Measurements from ENCODE around the gene EEF1E1.
A peak's percentile ranks its signal among the peaks of the same experiment; 100 is the strongest.

EEF1E1 gene

GRCh38 chr6:8131265-8131897 lies 29.0 kb upstream of the EEF1E1 start:
- TF ChIP-seq CTCF (conservative IDR thresholded peaks at IDR 0.05; ENCODE audit: low read depth, low read length), result peak; percentile 65
- peak; percentile 18 for DNase-seq (ENCODE audit: low read depth)
- no peak overlapping the region for H3K4me3 ChIP-seq (ENCODE audit: low read length)

- TF ChIP-seq CTCF (conservative IDR thresholded peaks at IDR 0.05; ENCODE audit: low read depth, low read length), result no peak
- no peak for DNase-seq (ENCODE audit: low read depth)
- no peak overlapping the region for H3K4me3 ChIP-seq (ENCODE audit: low read length)
These were observed 28.1 kb upstream of the EEF1E1 start for GRCh38 chr6:8130399-8130798.

GRCh38 chr6:8123236-8123635 lies 20.9 kb upstream of the EEF1E1 start:
- no peak overlapping the region for H3K4me3 ChIP-seq (ENCODE audit: low read length)
- no peak for TF ChIP-seq CTCF (conservative IDR thresholded peaks at IDR 0.05; ENCODE audit: low read depth, low read length)

GRCh38 chr6:8114956-8115355 lies 12.6 kb upstream of the EEF1E1 start:
- H3K4me3 ChIP-seq (ENCODE audit: low read length), result no peak overlapping the region
- TF ChIP-seq CTCF (conservative IDR thresholded peaks at IDR 0.05; ENCODE audit: low read depth, low read length), result no peak
- no peak for DNase-seq (ENCODE audit: low read depth)

More at GRCh38 chr6:8123236-8123635, 20.9 kb upstream of the EEF1E1 start:
- no peak for DNase-seq (ENCODE audit: low read depth)

GRCh38 chr6:8113131-8113654 lies 10.8 kb upstream of the EEF1E1 start:
- no peak for TF ChIP-seq CTCF (conservative IDR thresholded peaks at IDR 0.05; ENCODE audit: low read depth, low read length)
- no peak for DNase-seq (ENCODE audit: low read depth)
- H3K4me3 ChIP-seq (ENCODE audit: low read length), result no peak overlapping the region

- no peak for TF ChIP-seq CTCF (conservative IDR thresholded peaks at IDR 0.05; ENCODE audit: low read depth, low read length)
- DNase-seq (ENCODE audit: low read depth), result no peak
- H3K4me3 ChIP-seq (ENCODE audit: low read length), result no peak overlapping the region
These were observed 8.4 kb upstream of the EEF1E1 start for GRCh38 chr6:8110725-8111124.

GRCh38 chr6:8110117-8110721 lies 7.9 kb upstream of the EEF1E1 start:
- TF ChIP-seq CTCF (conservative IDR thresholded peaks at IDR 0.05; ENCODE audit: low read depth, low read length), result no peak
- no peak for DNase-seq (ENCODE audit: low read depth)
- H3K4me3 ChIP-seq (ENCODE audit: low read length), result no peak overlapping the region
